ENCODE data around the gene FSCN2. TPM values are rescaled to one million over a fixed set of nuclear protein-coding genes. Genes with fewer than 3 reads are reported as not detected.

Gene FSCN2
- total RNA-seq, 3 donors from 2014 or later, result 0.48 to 3.2 (median 1.6) TPM

- Histone ChIP-seq H3K4me3 (no peak overlapping the region), H3K4me1 (no peaks in the 10 kb centered on the region), H3K27ac (no peak overlapping the region), H3K36me3 (peaks cover 15% of the 10 kb centered on the region), H3K27me3 (no peaks in the 10 kb centered on the region), H3K9me3 (no peaks in the 10 kb centered on the region)
- intact Hi-C loops (cut with DNase I; ENCODE audit: low total_unique reads), result no loop called here
- no peak for TF ChIP-seq CTCF (IDR thresholded peaks at IDR 0.05)
- no peak for TF ChIP-seq POLR2A (IDR thresholded peaks at IDR 0.05)
- TF ChIP-seq POLR2AphosphoS5 (IDR thresholded peaks at IDR 0.05), result no peak
- DNase-seq (ENCODE audit: low spot score in 2 of 2), result no peak
Measured at GRCh38 chr17:81545160-81545949, 17.2 kb downstream of the FSCN2 start.

GRCh38 chr17:81546906-81547613 lies 18.9 kb downstream of the FSCN2 start:
- intact Hi-C loops (cut with DNase I; ENCODE audit: low total_unique reads), result no loop called here
- no peak for TF ChIP-seq POLR2A (IDR thresholded peaks at IDR 0.05)
- no peak for TF ChIP-seq CTCF (IDR thresholded peaks at IDR 0.05)
- TF ChIP-seq POLR2AphosphoS5 (IDR thresholded peaks at IDR 0.05), result no peak
- Histone ChIP-seq H3K27me3 (no peaks in the 10 kb centered on the region), H3K9me3 (no peaks in the 10 kb centered on the region), H3K36me3 (peaks cover 15% of the 10 kb centered on the region), H3K27ac (no peak overlapping the region), H3K4me1 (peaks cover 0 to 9% of the 10 kb centered on the region in 2 donors), H3K4me3 (no peak overlapping the region)
- DNase-seq (ENCODE audit: low spot score in 2 of 2), result no peak

GRCh38 chr17:81547614-81547982 lies 19.4 kb downstream of the FSCN2 start:
- DNase-seq (ENCODE audit: low spot score in 2 of 2), result no peak
- intact Hi-C loops (cut with DNase I; ENCODE audit: low total_unique reads), result no loop called here
- no peak overlapping the region for H3K4me3 ChIP-seq
- H3K36me3 ChIP-seq, result peaks cover 15% of the 10 kb centered on the region
- no peak overlapping the region for H3K27ac ChIP-seq
- H3K9me3 ChIP-seq, result no peaks in the 10 kb centered on the region
- no peaks in the 10 kb centered on the region for H3K27me3 ChIP-seq
- peaks cover 0 to 9% of the 10 kb centered on the region in 2 donors for H3K4me1 ChIP-seq
- TF ChIP-seq POLR2A (IDR thresholded peaks at IDR 0.05), result no peak
- no peak for TF ChIP-seq POLR2AphosphoS5 (IDR thresholded peaks at IDR 0.05)
- TF ChIP-seq CTCF (IDR thresholded peaks at IDR 0.05), result no peak

GRCh38 chr17:81549031-81549557 lies 20.9 kb downstream of the FSCN2 start:
- H3K4me1 ChIP-seq, result peaks cover 4 to 9% of the 10 kb centered on the region in 2 donors
- no peak overlapping the region for H3K4me3 ChIP-seq
- DNase-seq (ENCODE audit: low spot score in 2 of 2), result no peak
- no peak overlapping the region for H3K27ac ChIP-seq
- intact Hi-C loops (cut with DNase I; ENCODE audit: low total_unique reads), result no loop called here
- H3K27me3 ChIP-seq, result no peaks in the 10 kb centered on the region
- no peak for TF ChIP-seq POLR2A (IDR thresholded peaks at IDR 0.05)
- TF ChIP-seq CTCF (IDR thresholded peaks at IDR 0.05), result no peak
- TF ChIP-seq POLR2AphosphoS5 (IDR thresholded peaks at IDR 0.05), result no peak
- peaks cover 15% of the 10 kb centered on the region for H3K36me3 ChIP-seq
- no peaks in the 10 kb centered on the region for H3K9me3 ChIP-seq

- peaks cover 15% of the 10 kb centered on the region for H3K36me3 ChIP-seq
- TF ChIP-seq CTCF (IDR thresholded peaks at IDR 0.05) (no peak), POLR2AphosphoS5 (IDR thresholded peaks at IDR 0.05) (no peak), POLR2A (IDR thresholded peaks at IDR 0.05) (no peak)
- intact Hi-C loops (cut with DNase I; ENCODE audit: low total_unique reads), result no loop called here
Measured at GRCh38 chr17:81549826-81550225, 21.6 kb downstream of the FSCN2 start.

More at GRCh38 chr17:81549826-81550225, 21.6 kb downstream of the FSCN2 start:
- Histone ChIP-seq H3K4me1 (peaks cover 4 to 9% of the 10 kb centered on the region in 2 donors), H3K4me3 (no peak overlapping the region), H3K9me3 (no peaks in the 10 kb centered on the region), H3K27ac (no peak overlapping the region), H3K27me3 (no peaks in the 10 kb centered on the region)
- DNase-seq (ENCODE audit: low spot score in 2 of 2), result no peak

Measured in breast epithelium (tissue), 4 donors.